Measurements from ENCODE around the gene CHCHD6.

Gene CHCHD6

GRCh38 chr3:126713199-126713598, 9.2 kb downstream of the CHCHD6 start:
- TF ChIP-seq CTCF (conservative IDR thresholded peaks at IDR 0.05), result no peak
- H3K27ac ChIP-seq, result no peak overlapping the region

- no peak for TF ChIP-seq CTCF (conservative IDR thresholded peaks at IDR 0.05)
- no peak overlapping the region for H3K27ac ChIP-seq
These were observed 10.3 kb downstream of the CHCHD6 start for GRCh38 chr3:126714276-126714900.

GRCh38 chr3:126714921-126715320, 10.9 kb downstream of the CHCHD6 start:
- H3K27ac ChIP-seq, result no peak overlapping the region
- TF ChIP-seq CTCF (conservative IDR thresholded peaks at IDR 0.05), result no peak

GRCh38 chr3:126715432-126715831, 11.4 kb downstream of the CHCHD6 start:
- no peak for TF ChIP-seq CTCF (conservative IDR thresholded peaks at IDR 0.05)
- no peak overlapping the region for H3K27ac ChIP-seq

GRCh38 chr3:126716057-126716456, 12.0 kb downstream of the CHCHD6 start:
- no peak overlapping the region for H3K27ac ChIP-seq
- TF ChIP-seq CTCF (conservative IDR thresholded peaks at IDR 0.05), result no peak

DNA sequence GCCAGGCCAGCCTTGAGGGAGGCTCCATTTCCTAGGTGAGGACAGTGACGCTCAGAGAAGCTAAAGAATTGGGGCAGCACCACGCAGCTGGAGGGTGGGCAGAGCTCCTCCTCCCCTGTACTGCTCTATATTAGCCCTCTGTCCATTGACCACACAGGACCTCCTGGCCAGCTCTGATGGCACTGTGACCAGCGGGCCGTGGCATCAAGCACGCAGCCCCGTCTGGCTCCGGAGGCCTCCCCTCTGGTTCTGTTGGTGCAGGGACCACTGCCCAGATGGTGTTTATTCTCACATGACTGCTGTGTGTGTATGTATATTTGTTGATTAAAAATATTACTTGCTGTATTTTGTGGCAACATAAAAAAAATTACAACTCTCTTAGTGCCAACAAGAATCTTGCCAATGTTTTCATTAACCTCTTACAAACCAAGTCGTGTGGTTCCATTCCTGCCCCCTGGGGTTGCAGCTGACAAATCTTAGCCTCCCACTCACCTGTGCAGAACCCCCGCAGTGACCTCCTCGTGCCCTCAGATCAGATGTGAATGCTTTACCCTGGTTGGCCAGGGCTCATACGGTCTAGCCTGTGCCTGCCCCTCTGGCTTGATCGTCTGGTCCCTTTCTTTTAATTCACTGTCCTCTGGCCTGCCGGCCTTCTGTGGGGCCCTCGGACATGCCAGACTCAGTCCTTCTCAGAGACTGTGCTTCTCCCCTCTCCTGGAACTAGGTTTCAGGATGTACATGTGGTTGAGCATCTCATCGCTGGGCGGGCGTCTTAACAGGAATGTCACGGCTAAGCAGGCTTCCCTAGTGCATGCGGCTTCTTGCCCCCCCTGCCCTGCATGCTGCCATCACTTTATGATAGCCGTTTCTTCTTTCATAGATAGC, 14.8 kb downstream of the CHCHD6 start:
- no peak overlapping the region for H3K27ac ChIP-seq
- TF ChIP-seq CTCF (conservative IDR thresholded peaks at IDR 0.05), result no peak

DNA sequence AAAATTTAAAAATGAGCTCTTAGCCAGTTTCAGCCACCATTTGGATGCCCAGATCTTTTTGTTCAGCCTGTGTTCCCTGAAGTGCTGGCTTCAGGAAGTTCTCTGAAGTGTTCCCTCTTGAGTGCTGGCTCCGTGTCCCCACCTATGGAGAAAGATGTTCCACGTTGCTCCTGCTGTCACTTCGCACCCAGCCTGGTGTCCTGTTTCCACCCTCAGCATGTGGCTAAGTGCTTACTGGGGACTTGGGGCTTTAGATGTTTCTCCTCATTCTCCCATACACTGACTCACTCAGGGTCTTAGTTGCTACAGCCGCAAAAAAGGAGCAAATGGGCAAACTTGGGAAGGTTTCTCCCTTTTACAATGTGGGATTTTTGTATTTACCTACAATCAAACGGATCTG, 16.6 kb downstream of the CHCHD6 start:
- no peak for TF ChIP-seq CTCF (conservative IDR thresholded peaks at IDR 0.05)
- no peak overlapping the region for H3K27ac ChIP-seq
